Measurements from ENCODE around the gene GALNT16. TPM values are rescaled to one million over a fixed set of nuclear protein-coding genes. Genes with fewer than 3 reads are reported as not detected.
"Not testable (repeated sequence)": the region's sequence is repeated elsewhere in the genome, so short reads cannot be mapped to it uniquely, and the experiment has no call there.

Gene GALNT16
- total RNA-seq, 1 donor from 2014 or later: not detected

- H3K36me3 Mint-ChIP-seq (ENCODE audit: low read depth): no peaks in the 10 kb centered on the region
- H3K9me3 Mint-ChIP-seq: no peaks in the 10 kb centered on the region
- peaks cover 7% of the 10 kb centered on the region for H3K27me3 Mint-ChIP-seq
- H3K4me3 Mint-ChIP-seq: no peak overlapping the region
- DNase-seq: no peak
- intact Hi-C loops (cut with micrococcal nuclease): no loop called here
- no peak overlapping the region for H3K27ac Mint-ChIP-seq
- H3K4me1 Mint-ChIP-seq: no peaks in the 10 kb centered on the region
Observed at GRCh38 chr14:69282448-69282847, 22.5 kb downstream of the GALNT16 start.

GRCh38 chr14:69284170-69284569 lies 24.2 kb downstream of the GALNT16 start:
- intact Hi-C loops (cut with micrococcal nuclease): no loop called here
- Mint-ChIP-seq H3K27ac (no peak overlapping the region), H3K9me3 (no peaks in the 10 kb centered on the region), H3K4me3 (no peak overlapping the region), H3K4me1 (no peaks in the 10 kb centered on the region), H3K27me3 (peaks cover 6% of the 10 kb centered on the region), H3K36me3 (ENCODE audit: low read depth) (no peaks in the 10 kb centered on the region)
- no peak for DNase-seq

GRCh38 chr14:69285661-69286255 lies 25.8 kb downstream of the GALNT16 start:
- Mint-ChIP-seq H3K27me3 (peaks cover 2% of the 10 kb centered on the region), H3K4me1 (no peaks in the 10 kb centered on the region), H3K9me3 (no peaks in the 10 kb centered on the region), H3K4me3 (no peak overlapping the region), H3K27ac (no peak overlapping the region), H3K36me3 (ENCODE audit: low read depth) (no peaks in the 10 kb centered on the region)
- DNase-seq: no peak
- intact Hi-C loops (cut with micrococcal nuclease): no loop called here

- DNase-seq: no peak
- intact Hi-C loops (cut with micrococcal nuclease): no loop called here
- Mint-ChIP-seq H3K9me3 (no peaks in the 10 kb centered on the region), H3K4me3 (no peak overlapping the region), H3K36me3 (ENCODE audit: low read depth) (no peaks in the 10 kb centered on the region), H3K4me1 (no peaks in the 10 kb centered on the region), H3K27ac (no peak overlapping the region), H3K27me3 (peaks cover 2% of the 10 kb centered on the region)
Observed at GRCh38 chr14:69287098-69288010, 27.4 kb downstream of the GALNT16 start.

- DNase-seq: no peak
- no peaks in the 10 kb centered on the region for H3K4me1 Mint-ChIP-seq
- H3K9me3 Mint-ChIP-seq: no peaks in the 10 kb centered on the region
- intact Hi-C loops (cut with micrococcal nuclease): no loop called here
- no peaks in the 10 kb centered on the region for H3K36me3 Mint-ChIP-seq (ENCODE audit: low read depth)
- H3K4me3 Mint-ChIP-seq: no peak overlapping the region
- H3K27me3 Mint-ChIP-seq: peaks cover 2% of the 10 kb centered on the region
- no peak overlapping the region for H3K27ac Mint-ChIP-seq
Observed at GRCh38 chr14:69288011-69288771, 28.2 kb downstream of the GALNT16 start.

GRCh38 chr14:69288956-69289705 lies 29.2 kb downstream of the GALNT16 start:
- peaks cover 2% of the 10 kb centered on the region for H3K27me3 Mint-ChIP-seq
- no peaks in the 10 kb centered on the region for H3K36me3 Mint-ChIP-seq (ENCODE audit: low read depth)
- intact Hi-C loops (cut with micrococcal nuclease): no loop called here
- H3K4me3 Mint-ChIP-seq: no peak overlapping the region
- no peaks in the 10 kb centered on the region for H3K4me1 Mint-ChIP-seq
- no peaks in the 10 kb centered on the region for H3K9me3 Mint-ChIP-seq
- DNase-seq: no peak
- no peak overlapping the region for H3K27ac Mint-ChIP-seq

GRCh38 chr14:69289811-69290520 lies 30.0 kb downstream of the GALNT16 start:
- H3K4me3 Mint-ChIP-seq: no peak overlapping the region
- H3K27me3 Mint-ChIP-seq: peaks cover 2% of the 10 kb centered on the region
- no peak overlapping the region for H3K27ac Mint-ChIP-seq
- intact Hi-C loops (cut with micrococcal nuclease): no loop called here
- H3K36me3 Mint-ChIP-seq (ENCODE audit: low read depth): no peaks in the 10 kb centered on the region
- DNase-seq: no peak
- no peaks in the 10 kb centered on the region for H3K9me3 Mint-ChIP-seq
- no peaks in the 10 kb centered on the region for H3K4me1 Mint-ChIP-seq

- H3K4me1 Mint-ChIP-seq; intact Hi-C loops (cut with micrococcal nuclease); DNase-seq; H3K36me3 Mint-ChIP-seq (ENCODE audit: low read depth); H3K9me3 Mint-ChIP-seq; H3K27me3 Mint-ChIP-seq; H3K4me3 Mint-ChIP-seq; H3K27ac Mint-ChIP-seq: not testable (repeated sequence)
Observed at GRCh38 chr14:69290881-69291280, 30.9 kb downstream of the GALNT16 start.

GRCh38 chr14:69291396-69291795 lies 31.4 kb downstream of the GALNT16 start:
- Mint-ChIP-seq H3K27me3 (peaks cover 2% of the 10 kb centered on the region), H3K4me3 (no peak overlapping the region), H3K9me3 (no peaks in the 10 kb centered on the region), H3K4me1 (no peaks in the 10 kb centered on the region), H3K36me3 (ENCODE audit: low read depth) (no peaks in the 10 kb centered on the region), H3K27ac (no peak overlapping the region)
- DNase-seq: no peak
- intact Hi-C loops (cut with micrococcal nuclease): no loop called here

- intact Hi-C loops (cut with micrococcal nuclease): no loop called here
- peaks cover 3% of the 10 kb centered on the region for H3K27me3 Mint-ChIP-seq
- no peaks in the 10 kb centered on the region for H3K4me1 Mint-ChIP-seq
- H3K27ac Mint-ChIP-seq: no peak overlapping the region
- DNase-seq: no peak
- H3K4me3 Mint-ChIP-seq: no peak overlapping the region
- no peaks in the 10 kb centered on the region for H3K36me3 Mint-ChIP-seq (ENCODE audit: low read depth)
- H3K9me3 Mint-ChIP-seq: no peaks in the 10 kb centered on the region
Observed at GRCh38 chr14:69291891-69292561, 32.1 kb downstream of the GALNT16 start.

GRCh38 chr14:69298131-69299071 lies 38.4 kb downstream of the GALNT16 start:
- no peak for DNase-seq
- H3K4me3 Mint-ChIP-seq: no peak overlapping the region
- no peaks in the 10 kb centered on the region for H3K4me1 Mint-ChIP-seq
- H3K36me3 Mint-ChIP-seq (ENCODE audit: low read depth): no peaks in the 10 kb centered on the region
- intact Hi-C loops (cut with micrococcal nuclease): no loop called here
- peaks cover 29% of the 10 kb centered on the region for H3K27me3 Mint-ChIP-seq
- H3K9me3 Mint-ChIP-seq: no peaks in the 10 kb centered on the region
- no peak overlapping the region for H3K27ac Mint-ChIP-seq

Data from activated CD4-positive, alpha-beta T cell treated with anti-CD3 and anti-CD28 coated beads, Interleukin-2, amount 10 ng/mL, durations not matched to agents 24 days and 14 days (primary cell).